GM21390 (cell line): ENCODE measurements around the gene DST.
"Not testable (repeated sequence)": the region's sequence is repeated elsewhere in the genome, so short reads cannot be mapped to it uniquely, and the experiment has no call there.

ENCODE experiments used
- ATAC-seq: cut with Tn5 transposase; IDR thresholded peaks from one replicate; pipeline ENCODE4 v1.9.1; 2021; ENCODE audit not compliant: unreplicated experiment

Gene DST

GRCh38 chr6:56518995-56519767, 123.5 kb downstream of the DST start:
- no peak for ATAC-seq

GRCh38 chr6:56517155-56517745, 125.4 kb downstream of the DST start:
- no peak for ATAC-seq

DNA sequence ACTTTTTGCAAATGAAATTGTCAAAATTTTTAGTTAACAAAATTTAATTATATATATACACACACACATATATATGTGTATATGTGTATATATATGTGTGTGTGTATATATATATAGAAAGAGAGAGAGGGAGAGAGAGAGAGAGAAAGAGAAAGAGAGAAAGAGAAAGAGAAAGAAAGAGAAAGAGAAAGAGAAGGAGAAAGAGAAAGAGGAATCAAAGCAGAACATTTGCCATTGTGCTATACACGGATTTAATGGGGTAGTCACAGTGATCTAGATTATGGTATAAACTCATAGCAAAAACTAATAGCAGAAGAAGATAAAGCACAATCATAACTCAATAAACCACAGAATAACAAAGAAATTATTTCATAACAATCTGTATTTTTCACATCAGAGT, 126.7 kb downstream of the DST start:
- ATAC-seq = no peak

- ATAC-seq = no peak
Observed at GRCh38 chr6:56515081-56515905, 127.4 kb downstream of the DST start.

DNA sequence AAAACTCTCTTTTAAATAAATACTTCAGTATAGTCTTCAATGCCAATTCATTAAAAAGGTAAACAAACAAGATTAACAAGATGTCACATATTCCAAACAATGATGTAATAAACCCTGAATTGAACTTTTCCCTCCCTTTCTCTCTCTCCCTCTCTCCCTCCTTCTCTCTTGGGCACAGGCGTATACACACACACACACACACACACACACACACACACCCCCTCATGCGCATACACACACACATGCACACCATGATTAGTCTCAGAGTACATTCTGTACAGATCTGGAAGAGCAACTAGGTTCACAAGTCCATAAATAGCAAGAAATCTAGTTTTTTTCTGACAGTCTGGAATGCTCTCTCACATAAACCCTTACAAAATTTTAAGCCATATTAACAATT, 128.3 kb downstream of the DST start:
- no peak for ATAC-seq

- no peak for ATAC-seq
Observed at GRCh38 chr6:56513631-56514030, 129.1 kb downstream of the DST start.

- no peak for ATAC-seq
Observed at GRCh38 chr6:56511591-56511990, 131.1 kb downstream of the DST start.

GRCh38 chr6:56510984-56511531, 131.6 kb downstream of the DST start:
- ATAC-seq = no peak

- no peak for ATAC-seq
Observed at GRCh38 chr6:56509031-56509430, 133.7 kb downstream of the DST start.

DNA sequence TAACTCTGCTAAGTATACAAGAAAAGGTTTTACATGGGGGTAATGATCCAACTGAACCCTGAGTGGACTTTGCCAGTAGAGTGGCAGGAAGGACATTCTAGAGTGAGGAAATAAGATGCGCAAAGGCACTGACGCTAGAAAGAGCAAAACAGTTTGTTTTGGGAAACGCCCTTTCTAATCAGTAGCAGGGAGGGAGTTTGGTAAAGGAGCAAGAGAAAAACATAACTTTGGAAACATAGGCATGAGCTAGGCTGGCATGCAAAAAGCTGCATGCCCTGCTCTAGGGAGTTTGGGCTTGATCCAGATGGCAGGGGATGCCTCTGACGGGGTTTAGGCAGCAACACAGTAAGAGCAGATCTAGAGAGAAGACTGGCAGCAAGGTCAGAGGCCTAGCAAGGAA, 135.2 kb downstream of the DST start:
- ATAC-seq = no peak

GRCh38 chr6:56505512-56506260, 137.0 kb downstream of the DST start:
- ATAC-seq = no peak

DNA sequence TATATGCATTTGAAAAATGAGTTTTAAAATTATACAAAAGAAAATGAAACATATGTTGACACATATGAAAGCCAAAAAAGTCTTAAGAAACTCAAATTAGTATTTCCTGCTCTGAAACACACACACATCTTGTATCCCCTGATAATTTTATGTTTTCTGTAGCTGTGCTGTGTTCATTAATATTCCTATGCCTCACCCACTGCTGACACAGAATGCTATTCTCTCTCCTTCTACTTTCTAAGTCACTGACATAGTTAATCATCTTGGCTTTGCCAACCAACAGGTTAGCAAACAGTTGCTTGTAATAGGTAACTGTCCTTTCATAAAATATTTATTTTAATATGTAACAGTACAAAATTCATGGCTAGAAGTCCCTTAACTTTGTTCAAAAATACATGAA, 140.7 kb downstream of the DST start:
- ATAC-seq = no peak

- no peak for ATAC-seq
Observed at GRCh38 chr6:56499095-56499494, 143.6 kb downstream of the DST start.

- no peak for ATAC-seq
Observed at GRCh38 chr6:56497691-56498090, 145.0 kb downstream of the DST start.

- no peak for ATAC-seq
Observed at GRCh38 chr6:56497240-56497639, 145.4 kb downstream of the DST start.

GRCh38 chr6:56496650-56497049, 146.0 kb downstream of the DST start:
- not testable (repeated sequence) for ATAC-seq

- no peak for ATAC-seq
Observed at GRCh38 chr6:56495654-56496053, 147.0 kb downstream of the DST start.

DNA sequence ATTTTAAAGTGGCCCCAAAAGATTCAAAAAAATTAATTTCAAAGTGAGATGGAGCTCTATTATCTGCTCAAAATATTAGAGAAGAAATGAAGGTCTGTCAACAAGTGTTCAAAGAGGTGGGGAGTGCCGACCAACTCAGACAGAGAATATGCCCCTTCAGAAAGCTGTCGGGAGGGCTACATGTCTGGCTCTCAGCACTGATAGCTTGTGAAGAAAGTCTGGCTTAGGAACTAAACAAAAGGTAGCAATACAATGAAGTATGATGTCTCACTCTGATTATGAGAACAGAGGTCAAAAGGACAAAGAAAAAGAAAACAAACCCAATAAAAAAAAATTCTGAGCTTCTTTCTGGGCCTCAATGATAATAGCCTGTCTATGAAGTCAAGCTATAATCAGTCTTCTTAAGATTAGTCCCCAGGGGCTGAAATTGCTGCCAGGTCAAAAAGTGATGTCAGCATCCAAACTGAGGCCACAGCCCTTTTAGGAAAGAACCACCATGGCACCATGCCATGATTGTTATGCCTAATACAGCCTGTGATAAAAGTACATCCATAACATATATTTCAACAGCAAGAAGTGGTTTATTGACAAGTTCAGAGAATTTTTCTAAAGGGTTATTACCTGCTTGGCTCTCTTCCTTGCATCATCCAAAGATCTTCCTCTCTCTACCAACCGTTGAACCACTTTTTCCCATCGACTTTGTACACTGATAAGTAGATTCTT, 150.9 kb downstream of the DST start:
- no peak for ATAC-seq

GRCh38 chr6:56490993-56491392, 151.7 kb downstream of the DST start:
- ATAC-seq = no peak

GRCh38 chr6:56489559-56489958, 153.1 kb downstream of the DST start:
- ATAC-seq = no peak
